ENCODE results near the gene DAB2IP. TPM values are rescaled to one million over a fixed set of nuclear protein-coding genes. Genes with fewer than 3 reads are reported as not detected.

The DAB2IP gene
- total RNA-seq, 2 donors from 2014 or later = 38.0 to 47.0 TPM

DNA sequence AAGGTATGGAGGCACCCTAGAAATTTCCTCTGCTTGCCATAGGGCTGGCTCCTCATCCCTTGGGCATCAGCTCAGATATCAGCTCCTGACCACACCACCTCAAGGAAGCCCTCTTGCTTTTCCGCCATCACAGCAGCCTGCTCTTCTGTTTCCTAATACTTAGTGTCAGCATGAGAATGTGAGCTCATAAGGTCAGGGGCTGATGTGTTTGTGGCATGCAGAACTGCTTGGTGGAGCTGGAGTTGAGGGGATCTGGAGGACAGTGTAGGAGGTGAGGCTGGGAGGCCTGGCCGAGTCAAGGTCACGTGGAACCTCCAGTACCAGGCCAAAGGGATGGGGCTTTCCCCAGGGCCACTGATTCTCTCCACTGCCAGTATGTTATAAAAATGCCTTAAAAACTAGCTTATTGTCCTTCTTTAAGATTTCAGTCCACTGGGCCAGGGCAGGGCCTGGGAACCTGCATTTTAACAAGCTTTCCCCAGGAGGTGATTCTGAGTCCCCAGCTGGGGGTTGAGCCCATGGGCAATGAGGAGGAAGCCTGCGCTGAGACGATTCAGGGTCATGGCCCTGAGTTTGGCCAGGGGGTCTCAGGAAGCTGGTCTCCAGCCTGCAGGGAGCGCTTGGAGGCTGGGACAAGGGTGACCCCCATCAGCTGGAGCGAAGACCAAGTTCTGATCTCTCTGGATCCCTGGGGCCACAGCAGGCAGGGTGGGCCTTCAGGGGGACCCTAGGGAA, 28.6 kb downstream of the DAB2IP start:
- no peaks in the 10 kb centered on the region for H3K9me3 ChIP-seq
- TF ChIP-seq, protein P1, sequence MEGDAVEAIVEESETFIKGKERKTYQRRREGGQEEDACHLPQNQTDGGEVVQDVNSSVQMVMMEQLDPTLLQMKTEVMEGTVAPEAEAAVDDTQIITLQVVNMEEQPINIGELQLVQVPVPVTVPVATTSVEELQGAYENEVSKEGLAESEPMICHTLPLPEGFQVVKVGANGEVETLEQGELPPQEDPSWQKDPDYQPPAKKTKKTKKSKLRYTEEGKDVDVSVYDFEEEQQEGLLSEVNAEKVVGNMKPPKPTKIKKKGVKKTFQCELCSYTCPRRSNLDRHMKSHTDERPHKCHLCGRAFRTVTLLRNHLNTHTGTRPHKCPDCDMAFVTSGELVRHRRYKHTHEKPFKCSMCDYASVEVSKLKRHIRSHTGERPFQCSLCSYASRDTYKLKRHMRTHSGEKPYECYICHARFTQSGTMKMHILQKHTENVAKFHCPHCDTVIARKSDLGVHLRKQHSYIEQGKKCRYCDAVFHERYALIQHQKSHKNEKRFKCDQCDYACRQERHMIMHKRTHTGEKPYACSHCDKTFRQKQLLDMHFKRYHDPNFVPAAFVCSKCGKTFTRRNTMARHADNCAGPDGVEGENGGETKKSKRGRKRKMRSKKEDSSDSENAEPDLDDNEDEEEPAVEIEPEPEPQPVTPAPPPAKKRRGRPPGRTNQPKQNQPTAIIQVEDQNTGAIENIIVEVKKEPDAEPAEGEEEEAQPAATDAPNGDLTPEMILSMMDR (IDR thresholded peaks at IDR 0.05) = no peak
- no peak overlapping the region for H3K27ac ChIP-seq
- H3K4me3 ChIP-seq = no peak overlapping the region
- H3K27me3 ChIP-seq = no peaks in the 10 kb centered on the region
- H3K36me3 ChIP-seq = peaks cover 28% of the 10 kb centered on the region
- H3K4me1 ChIP-seq = peaks cover 0 to 33% of the 10 kb centered on the region in 2 donors
- no peak for DNase-seq (ENCODE audit: low spot score)

DNA sequence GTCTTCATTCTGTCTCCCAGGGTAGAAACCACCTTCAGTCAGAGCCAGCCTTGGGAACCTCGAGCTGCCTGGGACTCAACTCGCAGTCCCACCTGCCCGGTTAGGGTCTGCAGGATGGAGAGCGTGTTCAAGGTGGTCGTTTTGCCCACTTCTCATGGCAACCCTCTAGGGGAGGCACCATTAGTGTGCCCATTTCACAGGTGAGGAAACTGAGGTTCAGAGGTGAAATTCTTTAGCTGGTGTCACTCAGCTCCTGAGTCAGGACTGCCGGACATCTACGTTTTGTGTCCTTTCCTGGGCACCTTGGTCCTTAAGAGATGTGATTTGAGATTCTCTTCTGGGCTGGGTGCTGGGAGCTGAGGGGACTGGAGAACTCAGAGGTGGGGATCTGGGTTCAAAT, 30.0 kb downstream of the DAB2IP start:
- Histone ChIP-seq H3K4me1 (peaks cover 0 to 22% of the 10 kb centered on the region in 2 donors), H3K36me3 (peaks cover 28% of the 10 kb centered on the region), H3K27ac (no peak overlapping the region), H3K27me3 (no peaks in the 10 kb centered on the region), H3K9me3 (no peaks in the 10 kb centered on the region), H3K4me3 (no peak overlapping the region)
- DNase-seq (ENCODE audit: low spot score) = no peak
- TF ChIP-seq, protein P1 (IDR thresholded peaks at IDR 0.05) = no peak

- no peak for DNase-seq (ENCODE audit: low spot score)
- TF ChIP-seq, protein P1 (IDR thresholded peaks at IDR 0.05) = no peak
- peaks cover 28% of the 10 kb centered on the region for H3K36me3 ChIP-seq
Measured at GRCh38 chr9:121682201-121682600, 30.8 kb downstream of the DAB2IP start.

DNA sequence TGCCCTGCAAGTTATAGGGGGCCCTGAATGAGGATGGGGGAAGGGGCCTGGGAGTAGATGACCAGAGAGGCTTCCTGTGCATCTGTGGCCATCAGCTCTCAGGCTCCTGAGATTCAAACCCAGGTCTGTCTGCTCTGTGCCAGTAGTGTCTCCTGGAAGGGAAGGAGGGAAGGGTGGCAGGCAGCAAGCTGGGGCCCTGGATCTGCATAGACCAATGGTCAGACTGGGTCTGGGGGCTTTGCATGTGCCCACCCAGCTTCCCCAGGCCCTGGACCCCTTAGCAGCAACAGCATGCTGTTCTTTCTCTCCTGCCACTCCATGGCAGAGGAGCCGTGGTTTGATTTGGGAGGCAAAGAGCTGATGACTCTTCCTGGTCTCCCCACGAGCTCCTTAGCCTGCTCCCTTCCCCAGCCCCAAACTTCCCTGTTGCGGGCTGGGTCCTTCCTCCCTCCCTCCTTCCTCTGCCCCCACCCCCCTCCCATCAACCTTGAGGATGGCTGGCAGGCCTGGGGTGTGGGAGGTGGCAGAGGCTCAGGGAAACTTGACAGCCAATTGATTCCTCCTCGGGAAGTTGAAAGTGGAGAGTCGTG, 31.6 kb downstream of the DAB2IP start:
- no peak for DNase-seq (ENCODE audit: low spot score)
- Histone ChIP-seq H3K27ac (no peak overlapping the region), H3K36me3 (peaks cover 28% of the 10 kb centered on the region)

More at GRCh38 chr9:121682201-121682600, 30.8 kb downstream of the DAB2IP start:
- H3K27ac ChIP-seq = no peak overlapping the region
- H3K9me3 ChIP-seq = no peaks in the 10 kb centered on the region
- no peak overlapping the region for H3K4me3 ChIP-seq
- H3K4me1 ChIP-seq = peaks cover 0 to 22% of the 10 kb centered on the region in 2 donors
- H3K27me3 ChIP-seq = no peaks in the 10 kb centered on the region

GRCh38 chr9:121683652-121684051, 32.2 kb downstream of the DAB2IP start:
- Histone ChIP-seq H3K27ac (peak overlapping the region in 1 of 2 donors; percentile 2), H3K9me3 (no peaks in the 10 kb centered on the region), H3K4me3 (no peak overlapping the region), H3K4me1 (peaks cover 0 to 23% of the 10 kb centered on the region in 2 donors), H3K36me3 (peaks cover 26% of the 10 kb centered on the region), H3K27me3 (no peaks in the 10 kb centered on the region)
- no peak for DNase-seq (ENCODE audit: low spot score)
- TF ChIP-seq, protein P1 (IDR thresholded peaks at IDR 0.05) = no peak

More for the DNA sequence above, 31.6 kb downstream of the DAB2IP start:
- TF ChIP-seq, protein P1 (IDR thresholded peaks at IDR 0.05) = no peak
- Histone ChIP-seq H3K9me3 (no peaks in the 10 kb centered on the region), H3K4me1 (peaks cover 0 to 23% of the 10 kb centered on the region in 2 donors), H3K4me3 (no peak overlapping the region), H3K27me3 (no peaks in the 10 kb centered on the region)

Data from right atrium auricular region (tissue), 2 donors.